Neuronal stem cell (in vitro differentiated cells): ENCODE measurements around the gene CHST15.
A peak's percentile ranks its signal among the peaks of the same experiment; 100 is the strongest.

Experiments
- DNase-seq: peaks from one replicate; pipeline ENCODE4 v3.0.0-alpha.2; 2013; ENCODE audit warnings: low spot score
- H2AFZ ChIP-seq: one replicate; pipeline ENCODE4 v1.6.1; 2013; ENCODE audit warnings: mild to moderate bottlenecking, low read length, inconsistent platforms
- H2AK5ac ChIP-seq: 2 replicates; pipeline ENCODE4 v1.6.1; 2013; ENCODE audit warnings: low read depth, mild to moderate bottlenecking, inconsistent platforms, low read length, moderate library complexity, mixed read lengths
- H2BK120ac ChIP-seq: 2 replicates; pipeline ENCODE4 v1.6.1; 2013; ENCODE audit warnings: low read depth, mild to moderate bottlenecking, inconsistent platforms, low read length, moderate library complexity, mixed read lengths
- H2BK12ac ChIP-seq: one replicate; pipeline ENCODE4 v1.6.1; 2013; ENCODE audit warnings: low read length, inconsistent platforms
- H2BK15ac ChIP-seq: 2 replicates; pipeline ENCODE4 v1.6.1; 2013; ENCODE audit warnings: mild to moderate bottlenecking, low read length, inconsistent platforms, mixed read lengths
- H2BK5ac ChIP-seq: one replicate; pipeline ENCODE4 v1.6.1; 2013; ENCODE audit warnings: inconsistent platforms, mild to moderate bottlenecking, low read length, moderate library complexity
- H3K14ac ChIP-seq: one replicate; pipeline ENCODE4 v1.6.1; 2013; ENCODE audit warnings: low read length, inconsistent platforms
- H3K18ac ChIP-seq: 2 replicates; pipeline ENCODE4 v1.6.1; 2013; ENCODE audit warnings: low read length, inconsistent platforms
- H3K23ac ChIP-seq: 2 replicates; pipeline ENCODE4 v1.6.1; 2013; ENCODE audit warnings: low read depth, mild to moderate bottlenecking, mixed read lengths, low read length, inconsistent platforms; ENCODE audit not compliant: poor library complexity
- H3K27ac ChIP-seq: replicated peaks from 3 replicates; pipeline ENCODE4 v1.5.1; 2013; ENCODE audit warnings: low read length, inconsistent platforms
- H3K27me3 ChIP-seq, 3 experiments: 2 replicates each; pipeline ENCODE4 v1.6.1; 2013; ENCODE audit warnings: low read length in 3 of 3, mild to moderate bottlenecking in 2 of 3, inconsistent platforms in 1 of 3, low read depth in 1 of 3, mixed read lengths in 1 of 3, moderate library complexity in 1 of 3; ENCODE audit not compliant: control insufficient read depth in 3 of 3, insufficient read depth in 3 of 3
- H3K36me3 ChIP-seq, 2 donors: replicated peaks in 1 of 2; 2 replicates each; pipeline ENCODE4 v1.6.1; 2013; ENCODE audit warnings: low read length in 2 of 2; ENCODE audit not compliant: control insufficient read depth in 2 of 2, insufficient read depth in 2 of 2
- H3K4ac ChIP-seq: 2 replicates; pipeline ENCODE4 v1.6.1; 2013; ENCODE audit warnings: inconsistent platforms, mild to moderate bottlenecking, low read length, moderate library complexity
- H3K4me1 ChIP-seq, 2 donors: 1 replicate in 1 of 2; 2 replicates in 1 of 2; pipeline ENCODE4 v1.6.1; 2013; ENCODE audit warnings: low read length in 2 of 2, low read depth in 1 of 2; ENCODE audit not compliant: control insufficient read depth in 2 of 2, insufficient read depth in 1 of 2
- H3K4me2 ChIP-seq: one replicate; pipeline ENCODE4 v1.6.1; 2013; ENCODE audit warnings: mild to moderate bottlenecking, low read length, inconsistent platforms; ENCODE audit not compliant: insufficient read depth, poor library complexity, severe bottlenecking
- H3K4me3 ChIP-seq, 2 donors: 2 replicates each; pipeline ENCODE4 v1.5.1; 2013; ENCODE audit warnings: low read length in 2 of 2, mild to moderate bottlenecking in 2 of 2, inconsistent platforms in 1 of 2, moderate library complexity in 1 of 2
- H3K79me1 ChIP-seq: one replicate; pipeline ENCODE4 v1.6.1; 2013; ENCODE audit warnings: low read depth, mild to moderate bottlenecking, inconsistent platforms, low read length, moderate library complexity
- H3K9ac ChIP-seq: one replicate; pipeline ENCODE4 v1.6.1; 2013; ENCODE audit warnings: mild to moderate bottlenecking, low read depth, low read length, inconsistent platforms; ENCODE audit not compliant: poor library complexity
- H3K9me3 ChIP-seq, 2 donors: replicated peaks in 1 of 2; 2 replicates each; pipeline versions ENCODE3 to v1.6.1; 2013; ENCODE audit warnings: low read length in 2 of 2, mild to moderate bottlenecking in 2 of 2, inconsistent platforms in 1 of 2, low read depth in 1 of 2, mixed read lengths in 1 of 2, moderate library complexity in 1 of 2; ENCODE audit not compliant: control insufficient read depth in 2 of 2, insufficient read depth in 1 of 2
- H4K8ac ChIP-seq: one replicate; pipeline ENCODE4 v1.6.1; 2013; ENCODE audit warnings: low read depth, mild to moderate bottlenecking, inconsistent platforms, low read length, moderate library complexity
- H4K91ac ChIP-seq: one replicate; pipeline ENCODE4 v1.6.1; 2013; ENCODE audit warnings: low read length, low read depth, mild to moderate bottlenecking, inconsistent platforms; ENCODE audit not compliant: poor library complexity
- WGBS, 2 donors: extraction: QIAGEN DNeasy Blood & Tissue Kit; methylation state at CpG; one replicate each; pipeline ENCODE4 v1.1.7; 2013; ENCODE audit warnings: missing lambda C conversion rate in 2 of 2, mixed read lengths in 1 of 2; ENCODE audit not compliant: insufficient read length in 2 of 2, insufficient replicate concordance in 1 of 2; ENCODE audit errors: extremely low coverage in 2 of 2; 5-methylcytosine and 5-hydroxymethylcytosine counted together

Gene CHST15

DNA sequence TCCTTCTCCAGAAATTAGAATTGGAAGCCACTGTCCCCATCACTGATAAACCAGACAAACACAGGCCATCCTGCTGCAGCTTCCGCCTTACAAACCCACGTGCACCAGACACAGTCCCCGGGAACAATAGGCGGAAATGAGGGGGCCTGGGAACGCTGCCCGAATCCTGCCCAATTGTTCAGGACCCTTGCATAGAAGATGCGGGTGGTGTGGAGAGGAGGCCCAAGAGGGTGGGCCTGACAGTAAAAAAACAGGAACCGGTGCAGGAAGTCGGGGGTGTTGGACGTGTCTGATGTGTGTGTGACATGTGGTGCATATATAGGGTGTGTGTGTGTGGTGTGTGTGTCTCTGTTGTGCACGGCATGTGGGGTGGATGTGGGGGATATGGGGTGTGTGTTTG, 26.5 kb upstream of the CHST15 start:
- no peaks in the 10 kb centered on the region for H3K9me3 ChIP-seq
- peak overlapping the region; percentile 79 for H2AFZ ChIP-seq
- H2BK120ac ChIP-seq: no peak overlapping the region
- no peak overlapping the region for H4K91ac ChIP-seq
- H2BK12ac ChIP-seq: no peak overlapping the region
- H2AK5ac ChIP-seq: no peak overlapping the region
- DNase-seq: no peak
- no peak overlapping the region for H3K23ac ChIP-seq
- no peak overlapping the region for H2BK5ac ChIP-seq
- H3K9ac ChIP-seq: no peak overlapping the region
- no CpG with 5 or more reads among the region's 11 CpGs for WGBS, 2 donors
- H3K14ac ChIP-seq: no peak overlapping the region
- no peak overlapping the region for H3K4ac ChIP-seq
- no peak overlapping the region for H3K4me2 ChIP-seq
- peak overlapping the region; percentile 0 for H3K18ac ChIP-seq
- no peak overlapping the region for H4K8ac ChIP-seq
- peaks cover 0 to 5% of the 10 kb centered on the region in 2 donors for H3K4me1 ChIP-seq
- H3K36me3 ChIP-seq: no peaks in the 10 kb centered on the region
- no peaks in the 10 kb centered on the region for H3K79me1 ChIP-seq
- no peak overlapping the region for H2BK15ac ChIP-seq
- peak overlapping the region in 1 of 2 donors; percentile 13 for H3K4me3 ChIP-seq
- peaks cover 0 to 4% (median 0%) of the 10 kb centered on the region in 3 experiments for H3K27me3 ChIP-seq
- H3K27ac ChIP-seq: no peak overlapping the region

DNA sequence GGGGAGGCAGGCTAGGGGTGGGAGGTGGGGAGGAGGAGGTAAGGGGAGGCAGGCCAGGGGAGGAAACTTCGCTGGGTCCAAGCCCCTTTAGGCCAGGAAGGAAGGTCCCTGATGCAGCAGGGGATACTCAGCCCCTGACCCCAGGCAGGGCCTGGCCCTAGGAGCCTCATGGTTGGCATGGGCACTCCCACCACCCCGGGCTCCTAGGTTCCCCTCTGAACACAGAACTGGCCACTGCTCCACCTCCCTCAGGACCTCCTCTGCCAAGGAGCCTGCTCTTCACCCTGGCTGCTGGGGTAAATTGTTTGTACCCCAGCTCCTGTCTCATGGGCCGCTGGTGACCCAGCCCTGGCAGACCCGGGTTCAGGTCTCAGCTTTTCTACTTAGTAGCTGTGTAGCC, 25.8 kb upstream of the CHST15 start:
- no peak overlapping the region for H3K4ac ChIP-seq
- H2BK12ac ChIP-seq: no peak overlapping the region
- no peaks in the 10 kb centered on the region for H3K9me3 ChIP-seq
- no peak overlapping the region for H3K4me3 ChIP-seq
- H3K79me1 ChIP-seq: no peaks in the 10 kb centered on the region
- H2BK15ac ChIP-seq: peak overlapping the region; percentile 45
- H3K27ac ChIP-seq: no peak overlapping the region
- no peak overlapping the region for H2AFZ ChIP-seq
- H3K9ac ChIP-seq: no peak overlapping the region
- H3K4me1 ChIP-seq: peaks cover 0 to 5% of the 10 kb centered on the region in 2 donors
- H2AK5ac ChIP-seq: peak overlapping the region; percentile 89
- no peak overlapping the region for H2BK120ac ChIP-seq
- H2BK5ac ChIP-seq: peak overlapping the region; percentile 55
- no peaks in the 10 kb centered on the region for H3K36me3 ChIP-seq
- peaks cover 0 to 4% (median 0%) of the 10 kb centered on the region in 3 experiments for H3K27me3 ChIP-seq
- no peak overlapping the region for H3K14ac ChIP-seq
- WGBS, 2 donors: no CpG with 5 or more reads among the region's 4 CpGs
- H3K23ac ChIP-seq: peak overlapping the region; percentile 10
- no peak overlapping the region for H4K91ac ChIP-seq
- no peak overlapping the region for H3K4me2 ChIP-seq
- DNase-seq: no peak
- no peak overlapping the region for H4K8ac ChIP-seq
- H3K18ac ChIP-seq: no peak overlapping the region

- H3K9me3 ChIP-seq: no peaks in the 10 kb centered on the region
- H2BK15ac ChIP-seq: no peak overlapping the region
- no peak overlapping the region for H3K4me2 ChIP-seq
- H4K8ac ChIP-seq: no peak overlapping the region
- no peak overlapping the region for H4K91ac ChIP-seq
- DNase-seq: no peak
- H3K27ac ChIP-seq: no peak overlapping the region
- WGBS, 2 donors: no CpG with 5 or more reads among the region's 6 CpGs
- no peak overlapping the region for H3K9ac ChIP-seq
- no peak overlapping the region for H2BK5ac ChIP-seq
- no peak overlapping the region for H2BK120ac ChIP-seq
- H3K14ac ChIP-seq: no peak overlapping the region
- H3K4me1 ChIP-seq: peaks cover 0 to 5% of the 10 kb centered on the region in 2 donors
- H3K36me3 ChIP-seq: no peaks in the 10 kb centered on the region
- H3K27me3 ChIP-seq: peaks cover 0 to 4% (median 0%) of the 10 kb centered on the region in 3 experiments
- no peak overlapping the region for H2AK5ac ChIP-seq
- H3K4ac ChIP-seq: no peak overlapping the region
- H3K4me3 ChIP-seq: no peak overlapping the region
- H2AFZ ChIP-seq: no peak overlapping the region
- H2BK12ac ChIP-seq: no peak overlapping the region
- no peak overlapping the region for H3K18ac ChIP-seq
- no peaks in the 10 kb centered on the region for H3K79me1 ChIP-seq
- no peak overlapping the region for H3K23ac ChIP-seq
Measured at GRCh38 chr10:124117833-124118232, 24.4 kb upstream of the CHST15 start.

DNA sequence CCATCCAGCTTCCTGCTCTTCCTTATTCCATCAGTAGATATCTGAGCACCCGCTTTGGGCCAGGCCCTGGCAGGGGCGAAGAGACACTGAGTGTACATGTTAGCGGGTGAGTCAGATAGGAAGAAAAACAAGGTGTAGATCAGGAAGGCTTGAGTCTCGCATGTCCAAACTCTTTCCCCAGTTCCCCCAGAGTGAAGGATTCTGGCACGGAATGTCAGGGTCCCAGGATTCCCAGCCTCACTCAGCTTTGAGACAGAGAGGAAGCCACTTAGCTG, 24.1 kb upstream of the CHST15 start:
- H3K9ac ChIP-seq: no peak overlapping the region
- no peak overlapping the region for H2BK5ac ChIP-seq
- H2BK15ac ChIP-seq: peak overlapping the region; percentile 50
- H3K14ac ChIP-seq: no peak overlapping the region
- H3K23ac ChIP-seq: no peak overlapping the region
- no peak overlapping the region for H2AFZ ChIP-seq
- H3K27ac ChIP-seq: no peak overlapping the region
- no peak overlapping the region for H2AK5ac ChIP-seq
- no CpG with 5 or more reads among the region's 5 CpGs for WGBS, 2 donors
- no peak overlapping the region for H4K91ac ChIP-seq
- H3K79me1 ChIP-seq: no peaks in the 10 kb centered on the region
- no peak for DNase-seq
- H3K27me3 ChIP-seq: peaks cover 0 to 4% (median 0%) of the 10 kb centered on the region in 3 experiments
- peak overlapping the region; percentile 52 for H3K18ac ChIP-seq
- peaks cover 0 to 5% of the 10 kb centered on the region in 2 donors for H3K4me1 ChIP-seq
- H3K4me2 ChIP-seq: no peak overlapping the region
- H3K9me3 ChIP-seq: no peaks in the 10 kb centered on the region
- no peaks in the 10 kb centered on the region for H3K36me3 ChIP-seq
- peak overlapping the region; percentile 61 for H2BK120ac ChIP-seq
- no peak overlapping the region for H3K4ac ChIP-seq
- H3K4me3 ChIP-seq: no peak overlapping the region
- no peak overlapping the region for H2BK12ac ChIP-seq
- H4K8ac ChIP-seq: no peak overlapping the region
